H1 (cell line): ENCODE data around the gene CCDC51. TPM values are rescaled to one million over a fixed set of nuclear protein-coding genes. Genes with fewer than 3 reads are reported as not detected.

Experiments used
- ASH2L ChIP-seq: fragments of 200-600, 300-600 bp; sonication (generic); IDR thresholded peaks from one replicate; pipeline ENCODE4 v1.7.1; 2017; ENCODE audit warnings: low read length
- BCL11A ChIP-seq, 2 experiments: IDR thresholded peaks; one replicate each; pipeline ENCODE4 v1.6.1; 2011; ENCODE audit warnings: low read depth in 2 of 2, low read length in 2 of 2, mild to moderate bottlenecking in 2 of 2
- CBX8 ChIP-seq: fragments of 300-800, 300-1000 bp; sonication (generic); IDR thresholded peaks from 2 replicates; pipeline ENCODE4 v1.7.1; 2016; ENCODE audit warnings: low read depth, low read length, borderline replicate concordance
- CHD2 ChIP-seq: IDR thresholded peaks from 2 replicates; pipeline ENCODE4 v1.6.1; 2012; ENCODE audit warnings: low read length, improper control_type of control experiment
- EGR1 ChIP-seq: IDR thresholded peaks from 2 replicates; pipeline ENCODE4 v1.6.1; 2011; ENCODE audit warnings: low read depth, low read length, borderline replicate concordance
- FOSL1 ChIP-seq: IDR thresholded peaks from 2 replicates; pipeline ENCODE4 v1.6.1; 2011; ENCODE audit warnings: mild to moderate bottlenecking, low read depth, low read length, moderate library complexity; ENCODE audit not compliant: insufficient read depth
- HDAC2 ChIP-seq, 2 experiments: fragments of 300-600 bp in 1 of 2; sonication (generic) in 1 of 2; IDR thresholded peaks; 2 replicates each; pipeline ENCODE4 v1.6.1; 2011 to 2012; ENCODE audit warnings: low read depth in 2 of 2, low read length in 2 of 2, mild to moderate bottlenecking in 2 of 2, moderate library complexity in 2 of 2, borderline replicate concordance in 1 of 2, inconsistent platforms in 1 of 2
- MAFK ChIP-seq: IDR thresholded peaks from 2 replicates; pipeline ENCODE4 v1.6.1; 2012; ENCODE audit warnings: low read depth, mild to moderate bottlenecking, improper control_type of control experiment, low read length
- POU5F1 ChIP-seq: IDR thresholded peaks from 2 replicates; pipeline ENCODE4 v1.6.1; 2011; ENCODE audit warnings: low read depth, mild to moderate bottlenecking, low read length, moderate library complexity
- SRF ChIP-seq: IDR thresholded peaks from 2 replicates; pipeline ENCODE4 v1.6.1; 2011; ENCODE audit warnings: mild to moderate bottlenecking, low read depth, low read length, moderate library complexity
- TEAD4 ChIP-seq: IDR thresholded peaks from 2 replicates; pipeline ENCODE4 v1.6.1; 2012; ENCODE audit warnings: low read depth, low read length, inconsistent platforms, mixed read lengths
- polyA plus RNA-seq, 7 experiments: library from polyadenylated mRNA; depleted of rRNA in 3 of 7; stranded (reverse) in 5 of 7; unstranded in 2 of 7; fragments of >200 nt in 5 of 7; fragments of 200-250 nt in 2 of 7; gene quantifications; 1 replicate in 5 of 7; 2 replicates in 1 of 7; 4 replicates in 1 of 7; pipeline versions ENCODE4 v1.2.1 to v1.2.3, GENCODE V29; 2011 to 2013; ENCODE audit warnings: missing spikeins in 2 of 7, mixed read lengths in 2 of 7
- total RNA-seq: library from RNA; stranded (reverse); fragmentation: NEBNext Ultra II Directional; extraction: Animal tissue kit (Norgen Biotek cat#: 25700); gene quantifications from 2 replicates; pipeline ENCODE4 v1.2.1, GENCODE V29; 2021

Gene CCDC51
- total and polyA plus RNA-seq, 2 of the 8 experiments (the other 6 are each of a cell fraction or from before 2014, with no cell fraction given), result 21.3 to 21.4 TPM

- TF ChIP-seq ASH2L (no peak), HDAC2 (IDR thresholded peaks at IDR 0.05; ENCODE audit: borderline replicate concordance in 1 of 2, low read depth in 2 of 2, low read length in 2 of 2) (peak in 1 of 2 experiments; percentile 70; a peak in 1 of 4 replicates), CHD2 (no peak), EGR1 (no peak), SRF (no peak), CBX8 (no peak), BCL11A (IDR thresholded peaks at IDR 0.05; ENCODE audit: low read depth in 2 of 2, low read length in 2 of 2) (no peak), TEAD4 (peak; percentile 67), MAFK (no peak), POU5F1 (no peak), FOSL1 (no peak)
These were observed 39.0 kb downstream of the CCDC51 start (continued) for GRCh38 chr3:48400824-48401433.
